ENCODE data around the gene REEP1.

REEP1 gene

GRCh38 chr2:86305195-86305914, 32.1 kb downstream of the REEP1 start:
- DNase-seq = no peak

- no peak for DNase-seq
Measured at GRCh38 chr2:86304416-86304815, 33.0 kb downstream of the REEP1 start.

DNA sequence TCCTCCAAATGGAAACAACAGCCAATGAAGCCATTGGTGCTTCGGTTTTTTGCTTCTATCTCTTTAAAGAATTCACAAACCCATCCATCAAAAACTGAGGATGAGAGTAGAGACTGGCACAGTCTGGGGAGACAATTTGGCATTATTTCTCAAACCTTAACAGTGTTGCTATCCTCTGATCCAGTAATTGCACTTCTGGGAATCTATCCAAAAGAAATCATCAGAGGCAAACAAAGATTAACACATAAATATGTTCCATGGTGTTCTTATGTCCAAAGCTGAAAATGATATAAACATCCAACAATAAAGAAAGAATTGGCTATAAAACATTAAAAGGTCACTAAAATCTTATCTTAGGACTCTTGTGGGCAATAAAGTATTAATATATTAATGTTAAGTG, 35.1 kb downstream of the REEP1 start:
- DNase-seq = no peak

DNA sequence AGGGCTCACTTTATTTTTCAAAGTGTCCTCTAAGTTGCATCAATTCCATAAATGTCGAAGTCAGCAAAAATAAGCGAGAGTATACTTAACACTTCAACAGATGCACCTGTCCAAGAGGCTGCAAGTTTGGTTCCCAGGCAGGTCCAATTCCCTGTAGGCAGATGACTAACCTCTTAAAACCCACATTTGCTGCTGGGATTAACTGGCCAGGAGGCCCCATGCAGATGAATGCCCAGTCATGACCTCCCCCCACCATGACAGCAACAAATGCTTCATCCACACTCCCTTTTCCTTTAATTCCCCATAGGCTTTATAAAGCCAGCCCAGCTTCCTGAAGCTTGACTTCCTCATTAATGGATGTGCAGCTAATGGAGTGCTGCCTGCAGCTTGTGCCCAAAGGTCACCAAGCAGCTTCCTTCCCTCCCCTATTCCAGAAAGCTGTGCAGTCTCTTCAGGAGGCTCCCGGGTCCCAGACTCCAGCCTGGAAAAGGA, 35.7 kb downstream of the REEP1 start:
- no peak for DNase-seq

DNA sequence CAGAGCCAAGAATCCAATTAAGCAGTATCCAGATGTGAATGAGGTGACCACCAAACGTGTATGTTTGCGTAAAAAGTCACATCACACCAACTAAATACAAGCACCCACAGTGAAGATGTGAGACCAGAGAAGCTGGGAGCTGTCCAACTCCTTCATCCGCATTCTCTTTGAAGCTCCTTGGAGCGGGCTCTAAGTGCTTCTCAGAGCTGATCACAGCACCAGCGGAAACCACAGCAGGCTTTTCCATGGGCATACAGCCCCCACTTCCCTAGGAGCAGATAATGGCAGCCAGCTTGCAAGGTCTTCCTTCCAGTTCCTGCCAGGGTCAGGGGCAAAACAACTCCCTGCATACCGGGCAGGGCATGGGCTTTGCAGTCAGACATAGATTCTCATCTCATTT, 36.4 kb downstream of the REEP1 start:
- DNase-seq = no peak

DNA sequence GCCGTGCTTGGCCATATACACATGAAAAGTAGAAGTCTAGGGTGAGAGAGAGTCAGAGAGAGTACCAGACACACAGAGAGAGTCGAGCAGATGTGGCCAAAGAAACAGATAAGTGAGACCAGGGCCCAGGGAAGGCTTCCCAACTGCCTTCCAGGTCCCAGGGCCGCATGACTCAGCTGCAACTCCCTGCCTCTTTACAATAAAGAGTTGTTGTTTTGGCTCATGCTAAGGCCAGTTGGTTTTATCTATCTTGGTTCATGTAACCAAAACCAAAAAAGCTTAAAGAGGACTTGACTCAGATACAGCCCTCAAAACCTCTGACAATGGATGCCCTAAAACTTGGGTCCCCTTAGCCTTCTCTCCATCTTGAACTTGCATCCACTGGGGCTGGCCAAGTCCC, 36.9 kb downstream of the REEP1 start:
- no peak for DNase-seq

DNA sequence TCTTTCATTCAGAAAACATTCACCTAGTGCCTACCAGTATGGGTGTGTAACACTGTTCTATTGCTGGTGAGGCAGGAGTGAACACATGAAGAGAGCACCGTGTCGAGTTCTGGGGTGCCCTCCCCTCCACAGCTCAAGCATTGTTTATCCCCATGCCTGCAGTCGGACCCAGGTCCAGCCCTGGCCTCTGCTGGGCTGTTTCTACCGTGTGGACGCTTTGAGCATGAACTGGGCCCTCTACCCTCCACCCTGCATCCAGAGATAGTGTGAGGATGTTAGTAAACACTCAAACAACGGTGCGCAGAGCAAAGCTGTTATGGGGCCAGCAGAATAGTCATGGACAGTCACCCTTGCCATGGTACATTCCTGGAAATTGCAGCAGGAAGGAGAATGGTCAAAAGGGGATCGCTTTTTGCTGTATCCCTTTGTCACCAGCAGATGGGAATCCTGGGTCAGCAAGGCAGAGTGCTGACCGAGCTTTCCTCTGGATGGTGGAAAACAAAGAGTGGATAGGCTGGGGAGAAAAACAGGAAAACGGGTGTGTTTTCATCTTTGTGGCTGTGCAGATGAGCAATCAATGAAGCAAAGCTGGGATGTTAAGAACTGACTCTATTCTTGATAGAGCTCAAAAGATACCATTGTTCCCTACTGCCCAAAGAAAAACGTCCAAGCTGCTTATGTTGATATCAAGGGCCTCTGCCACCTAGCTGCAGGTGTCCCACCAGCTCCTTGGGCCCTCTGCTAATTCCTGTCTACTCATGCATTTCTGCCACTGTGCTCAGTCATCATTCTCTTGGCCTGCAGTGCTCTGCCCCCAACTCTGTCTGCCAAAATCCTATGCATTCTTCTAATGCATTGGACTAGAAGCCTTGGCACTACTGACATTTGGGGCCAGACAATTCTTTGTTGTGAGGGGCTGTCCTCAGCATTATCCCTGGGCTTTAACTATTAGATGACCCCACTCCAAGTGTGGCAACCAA, 38.7 kb downstream of the REEP1 start:
- DNase-seq = no peak

DNA sequence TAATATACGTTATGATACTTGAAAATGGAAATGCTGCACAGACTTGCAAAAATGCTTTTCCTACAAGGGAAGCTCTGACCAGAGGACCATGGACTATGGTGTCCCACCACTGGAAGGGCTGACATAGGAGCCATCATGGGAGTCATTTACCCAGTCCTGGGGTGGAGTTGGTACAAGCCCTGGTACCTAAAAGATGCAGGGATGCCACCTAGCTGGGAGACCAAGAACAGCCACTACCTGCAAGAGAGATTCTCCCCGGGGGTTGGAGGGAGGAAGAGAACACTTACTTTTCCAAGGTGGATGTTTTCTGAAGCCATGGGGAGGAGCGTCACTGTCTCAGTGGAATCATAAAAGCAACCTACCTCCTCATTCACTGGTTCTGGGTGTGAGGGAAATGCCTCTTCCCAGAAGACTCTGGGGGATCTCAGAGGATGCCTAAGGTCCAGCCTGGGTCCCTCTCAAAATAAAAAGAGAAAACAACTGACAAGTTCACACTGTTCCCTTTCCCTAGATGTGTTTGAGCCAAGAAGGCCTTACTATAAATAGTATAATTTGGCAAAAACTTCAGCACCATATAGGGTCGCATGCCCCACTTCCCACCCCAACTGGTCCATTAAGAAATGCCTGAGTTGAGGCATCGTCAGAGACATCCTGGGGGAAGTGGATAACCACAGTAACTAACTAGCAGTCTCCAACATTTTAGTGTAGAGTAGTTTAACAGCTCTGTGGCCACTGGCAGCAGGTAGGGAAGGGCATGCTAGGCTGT, 39.9 kb downstream of the REEP1 start:
- no peak for DNase-seq

GRCh38 chr2:86296947-86297346, 40.5 kb downstream of the REEP1 start:
- DNase-seq = no peak

GRCh38 chr2:86295066-86295465, 42.4 kb downstream of the REEP1 start:
- no peak for DNase-seq

DNA sequence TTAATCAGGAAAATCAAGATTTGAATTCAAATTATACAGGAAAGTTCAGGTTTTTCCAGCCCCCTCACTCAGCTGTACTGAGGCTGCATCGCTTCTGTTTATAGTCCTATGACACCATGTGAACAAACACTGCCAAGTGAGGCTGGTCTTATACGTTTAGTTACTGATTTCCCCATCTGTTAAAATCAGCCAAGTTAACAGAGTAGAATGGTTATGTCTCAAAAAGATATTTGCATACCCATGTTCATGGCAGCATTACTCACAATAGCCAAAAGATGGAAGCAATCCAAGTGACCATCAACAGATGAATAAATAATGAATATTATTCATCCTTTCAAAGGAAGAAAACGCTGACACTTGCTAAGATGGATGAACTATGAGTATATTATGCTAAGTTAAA, 43.8 kb downstream of the REEP1 start:
- no peak for DNase-seq

DNA sequence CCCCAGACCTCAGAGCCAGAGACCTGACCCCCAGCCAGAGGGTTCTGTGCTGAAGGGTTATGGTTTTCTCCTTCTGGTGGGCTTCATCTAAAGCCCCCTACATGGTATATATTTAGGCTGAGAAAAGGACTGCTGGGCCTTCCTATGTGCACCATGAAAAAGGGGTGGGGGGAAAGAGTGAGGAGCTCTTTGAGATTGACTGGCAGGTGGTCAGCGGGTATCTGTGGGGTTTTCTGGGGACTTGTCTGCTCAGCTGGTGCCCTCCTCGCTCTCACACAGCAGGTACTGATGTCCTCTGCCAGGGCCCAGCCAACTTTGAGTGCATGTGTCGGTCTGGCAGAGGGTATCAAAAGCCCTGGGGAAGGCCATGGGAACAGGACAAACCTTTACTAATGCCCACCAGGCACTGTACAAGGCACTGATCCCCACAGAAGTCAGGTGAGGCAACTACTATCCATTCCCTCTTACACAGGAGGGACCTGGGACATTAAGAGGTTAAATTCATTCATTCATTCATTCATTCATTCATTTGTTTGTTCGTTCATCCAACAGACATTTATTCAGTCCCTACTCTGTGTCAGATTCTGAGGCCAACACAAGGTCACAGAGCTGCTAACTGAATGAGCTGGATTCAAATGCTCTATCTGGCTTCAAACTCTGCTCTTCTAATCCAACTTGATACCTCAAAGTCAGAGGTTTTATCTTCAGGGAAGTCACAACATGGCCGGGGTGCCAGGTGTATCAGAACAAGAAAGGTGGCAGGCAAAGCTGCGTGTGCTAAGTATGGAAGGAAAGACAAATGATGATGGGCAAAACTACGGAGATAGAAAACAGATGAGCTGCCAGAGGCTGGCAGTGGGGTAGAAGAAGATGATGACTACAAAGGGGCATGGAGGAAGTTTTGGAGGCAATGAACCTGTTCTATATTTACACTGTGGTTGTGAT, 44.6 kb downstream of the REEP1 start:
- no peak for DNase-seq

- DNase-seq = no peak
Measured at GRCh38 chr2:86291328-86291662, 46.1 kb downstream of the REEP1 start.

- DNase-seq = no peak
Measured at GRCh38 chr2:86290596-86291327, 46.7 kb downstream of the REEP1 start.

GRCh38 chr2:86286516-86286915, 50.9 kb downstream of the REEP1 start:
- no peak for DNase-seq

GRCh38 chr2:86285981-86286380, 51.4 kb downstream of the REEP1 start:
- no peak for DNase-seq

DNA sequence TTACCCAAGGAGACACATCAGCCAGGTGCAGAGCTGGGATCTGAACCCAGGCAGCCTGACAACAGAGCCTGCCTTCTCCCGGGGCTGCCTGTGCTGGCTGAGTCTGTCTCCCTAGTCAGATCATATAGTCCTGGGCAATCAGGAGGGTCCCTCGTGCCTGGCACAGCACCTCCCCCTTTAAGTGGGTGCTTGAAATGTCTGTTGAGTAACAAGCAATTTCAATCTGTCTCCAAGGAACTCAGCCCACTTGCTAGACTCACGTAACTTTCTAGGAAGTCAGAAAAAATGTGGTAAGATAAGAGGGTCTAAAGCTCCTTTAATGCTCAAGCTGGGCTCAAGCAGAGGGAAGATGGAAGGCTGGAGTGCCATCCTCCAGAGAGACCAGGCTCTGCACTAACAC, 51.9 kb downstream of the REEP1 start:
- DNase-seq = no peak

DNA sequence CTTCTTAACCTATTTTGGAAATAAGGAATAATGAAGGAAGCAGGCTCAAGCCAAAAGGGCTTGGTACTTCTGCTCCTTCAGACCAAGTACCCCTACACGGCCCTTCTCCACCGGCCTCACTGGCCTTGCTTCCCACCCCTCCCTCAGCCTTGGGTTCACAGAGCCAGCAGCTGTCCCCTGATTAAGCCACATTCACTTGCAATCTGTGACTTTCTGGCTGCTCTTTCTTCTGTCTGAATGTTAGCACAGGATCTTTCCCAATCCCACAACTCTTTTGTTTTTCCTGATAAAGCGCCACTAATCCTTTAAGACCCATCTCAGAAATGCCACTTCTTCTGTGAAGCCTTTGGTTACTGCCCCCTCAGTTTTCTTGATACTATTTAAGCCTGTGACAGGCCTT, 52.4 kb downstream of the REEP1 start:
- no peak for DNase-seq

DNA sequence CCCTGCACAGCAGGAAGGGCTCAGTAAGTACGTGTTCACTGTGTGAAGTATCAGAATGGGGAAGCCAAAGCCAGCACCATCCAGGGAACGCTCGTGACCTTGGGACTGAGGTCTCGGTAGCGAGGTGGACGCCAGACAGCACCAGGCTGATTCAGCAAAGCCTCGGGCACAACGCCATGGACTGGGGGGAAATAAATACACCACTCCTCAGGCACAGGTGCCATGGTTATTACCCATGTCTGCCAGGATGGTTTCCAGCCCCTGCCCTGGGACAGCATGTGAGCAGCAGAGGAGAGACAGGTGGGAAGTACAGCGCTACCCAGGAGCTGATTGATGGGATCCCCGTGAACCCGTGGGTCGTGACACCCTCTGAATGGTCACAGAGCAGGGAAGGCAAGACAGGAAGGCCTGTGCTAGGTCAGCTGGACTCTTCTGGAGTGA, 53.0 kb downstream of the REEP1 start:
- DNase-seq = no peak

DNA sequence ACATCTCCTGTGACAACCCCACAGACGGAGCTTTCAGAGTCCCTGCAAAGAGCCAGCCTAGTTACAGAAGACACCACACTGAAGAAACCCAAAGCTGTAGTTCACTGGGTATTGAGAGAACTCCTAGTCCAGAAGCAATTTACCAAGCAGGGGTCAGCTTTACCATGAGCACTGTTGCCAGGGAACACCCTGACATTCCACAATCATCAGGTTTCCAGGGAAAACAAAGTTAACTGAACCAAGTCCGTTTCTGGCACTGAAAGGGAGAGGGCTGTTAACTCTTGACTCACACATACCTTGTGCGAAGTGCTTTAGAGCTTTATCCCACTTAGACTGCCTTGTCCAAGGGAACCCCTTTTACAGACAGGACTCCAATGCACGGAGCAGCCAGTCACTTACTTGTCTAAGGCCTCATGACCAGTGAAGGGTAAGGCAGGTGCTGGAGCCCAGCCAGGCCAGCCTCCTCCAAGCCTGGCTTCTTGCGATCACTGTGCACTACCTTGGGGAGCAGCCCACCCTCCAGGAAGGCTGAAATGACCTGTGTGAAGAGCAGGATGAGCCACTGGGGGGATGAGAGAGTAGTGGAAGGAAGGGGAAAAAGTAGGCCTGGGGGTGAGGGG, 53.9 kb downstream of the REEP1 start:
- no peak for DNase-seq
